NCI-H446 (cell line): ENCODE measurements around the gene ADARB1.
"Not testable (repeated sequence)": the region's sequence is repeated elsewhere in the genome, so short reads cannot be mapped to it uniquely, and the experiment has no call there.

ENCODE experiments used
- DNase-seq, 2 experiments: peaks; one replicate each; lab custom pipeline; 2025; lab: John Stamatoyannopoulos, UW

The ADARB1 gene

DNA sequence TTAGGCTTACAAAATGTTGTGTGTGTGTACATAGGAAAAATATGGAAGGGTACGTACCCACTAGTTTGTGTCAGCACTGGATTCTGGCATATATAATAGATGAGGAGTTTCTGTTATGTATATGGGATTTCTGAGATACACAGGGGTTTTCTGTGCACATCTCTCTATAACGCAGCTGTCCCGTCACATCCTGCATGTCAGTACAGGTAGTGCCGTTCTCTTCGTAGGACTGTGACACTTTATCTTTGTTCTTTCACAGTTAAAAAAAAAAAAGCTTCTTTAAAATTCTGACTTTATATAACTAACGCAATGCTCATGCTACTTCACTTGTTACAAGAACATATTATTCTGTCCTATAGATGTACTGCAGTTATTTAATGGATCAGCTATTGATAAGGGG, 42.9 kb downstream of the ADARB1 start:
- DNase-seq, result no peak

DNA sequence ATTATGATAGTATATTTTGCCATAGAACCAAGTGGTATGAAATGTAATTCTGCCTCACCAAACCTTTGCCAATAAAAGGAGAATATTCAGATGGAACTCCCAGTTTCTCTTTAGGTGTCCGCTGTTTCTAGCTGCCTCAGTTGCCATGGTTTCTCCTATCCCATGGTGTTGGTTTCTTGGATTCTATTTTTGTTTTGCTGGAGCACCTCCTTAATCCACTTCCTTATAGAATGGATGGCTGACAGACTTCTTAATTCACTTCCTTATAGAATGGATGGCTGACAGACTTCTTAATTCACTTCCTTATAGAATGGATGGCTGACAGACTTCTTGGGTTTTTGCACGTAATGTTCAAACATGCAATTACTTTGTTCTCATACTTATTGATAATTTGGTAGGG, 43.7 kb downstream of the ADARB1 start:
- no peak for DNase-seq

DNA sequence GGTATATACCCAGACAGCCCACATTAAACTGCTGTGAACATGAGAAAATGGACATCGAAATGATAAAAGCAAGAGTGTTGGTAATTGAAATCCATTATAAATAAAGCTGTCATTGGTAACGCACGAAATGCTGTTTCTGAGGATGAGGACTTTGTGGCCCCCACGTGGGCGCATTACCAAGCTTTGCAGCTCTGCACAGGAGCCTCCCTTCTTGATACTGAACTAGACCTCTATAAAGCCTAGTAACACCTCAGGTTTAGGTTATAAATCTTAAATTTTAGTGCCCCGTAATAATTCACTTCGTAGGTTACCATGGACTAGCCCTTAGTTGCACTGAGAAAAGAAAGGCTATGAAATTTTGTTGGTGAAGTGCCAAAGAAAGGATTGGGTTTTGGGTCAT, 45.4 kb downstream of the ADARB1 start:
- DNase-seq, result no peak

DNA sequence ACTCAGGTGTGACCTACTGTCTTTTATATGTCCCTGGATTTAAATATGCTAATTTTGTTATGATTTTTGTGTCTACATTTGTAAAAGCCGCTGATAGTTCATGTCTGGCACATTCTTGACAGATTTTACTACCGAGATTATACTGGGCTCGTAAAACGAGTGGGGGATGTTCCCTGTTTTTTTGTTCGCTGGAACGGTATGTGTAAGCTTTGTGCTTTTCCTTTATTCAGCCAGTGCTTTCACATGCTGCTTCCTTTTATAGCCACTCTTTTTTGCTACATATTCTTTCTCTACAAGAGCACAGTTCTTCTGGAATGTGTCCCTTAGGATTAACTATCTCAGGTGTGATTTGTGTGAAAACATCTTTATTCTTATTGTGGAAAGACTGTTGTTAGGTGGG, 46.6 kb downstream of the ADARB1 start:
- DNase-seq, result no peak

DNA sequence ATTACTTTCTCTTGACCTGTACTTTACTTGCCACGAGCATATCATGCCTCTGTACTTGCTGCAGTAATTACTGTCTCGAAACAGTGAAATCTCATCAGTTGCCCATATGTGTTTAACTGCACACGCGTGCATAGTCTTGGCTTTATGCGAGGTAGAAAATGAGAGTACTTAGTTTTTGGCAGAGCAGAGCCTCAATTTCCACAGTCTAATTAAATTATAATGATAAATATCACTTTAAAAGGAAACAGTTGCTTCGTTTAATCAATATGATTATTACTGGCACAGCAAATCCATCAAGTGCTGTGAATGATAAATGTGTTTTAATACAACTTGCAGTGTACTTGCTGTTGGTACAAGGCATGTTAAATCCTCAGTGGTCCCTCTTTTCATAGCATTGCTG, 47.6 kb downstream of the ADARB1 start:
- DNase-seq, result no peak

DNA sequence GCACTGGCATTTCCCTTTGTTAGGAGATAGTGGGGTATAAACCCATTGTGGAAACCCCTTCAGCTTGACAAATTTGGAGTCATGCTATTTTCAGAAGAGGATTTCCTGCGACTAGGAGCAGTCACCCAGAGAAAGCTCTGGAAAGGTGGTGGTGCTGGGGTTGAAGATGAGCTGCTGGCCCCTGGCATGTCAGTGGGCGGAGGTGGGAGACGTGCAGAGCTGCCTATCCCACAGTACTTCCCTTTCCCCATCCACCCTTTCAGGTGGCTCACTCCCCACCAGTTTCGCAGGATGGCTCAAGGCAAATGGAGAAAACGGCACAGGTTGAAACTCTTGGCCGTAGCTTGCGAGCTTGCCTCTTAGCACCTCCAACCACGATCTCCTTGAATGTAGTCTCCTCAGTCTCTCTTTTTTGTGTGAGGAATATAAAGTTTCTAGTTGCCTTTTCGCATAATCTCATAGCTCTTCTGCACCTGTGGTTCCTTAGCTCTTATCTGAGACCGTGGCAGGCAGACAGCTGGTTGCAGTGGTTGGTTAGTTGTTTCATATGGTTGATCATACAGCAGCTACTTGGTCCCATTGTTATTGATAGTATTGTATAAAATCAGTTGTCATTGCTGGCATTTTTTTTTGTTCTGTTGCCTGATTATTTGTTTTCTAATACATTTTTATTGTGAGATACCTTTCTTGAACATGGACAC, 48.2 kb downstream of the ADARB1 start:
- DNase-seq, result no peak

DNA sequence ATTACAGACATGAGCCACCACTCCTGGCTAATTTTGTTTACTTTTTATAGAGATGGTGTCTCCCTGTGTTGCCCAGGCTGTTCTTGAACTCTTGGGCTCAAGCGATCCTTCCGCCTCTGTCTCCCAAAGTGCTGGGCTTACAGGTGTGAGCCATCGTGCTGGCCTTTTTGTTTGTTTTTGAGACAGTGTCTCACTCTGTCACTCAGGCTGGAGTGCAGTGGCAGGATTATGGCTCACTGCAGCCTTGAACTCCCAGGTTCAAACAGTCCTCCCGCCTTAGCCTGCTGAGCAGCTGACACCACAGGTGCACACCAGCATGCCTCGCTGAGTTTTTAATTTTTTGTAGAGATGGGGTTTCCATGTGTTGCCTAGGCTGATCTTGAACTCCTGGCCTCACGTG, 49.1 kb downstream of the ADARB1 start:
- DNase-seq, result no peak

DNA sequence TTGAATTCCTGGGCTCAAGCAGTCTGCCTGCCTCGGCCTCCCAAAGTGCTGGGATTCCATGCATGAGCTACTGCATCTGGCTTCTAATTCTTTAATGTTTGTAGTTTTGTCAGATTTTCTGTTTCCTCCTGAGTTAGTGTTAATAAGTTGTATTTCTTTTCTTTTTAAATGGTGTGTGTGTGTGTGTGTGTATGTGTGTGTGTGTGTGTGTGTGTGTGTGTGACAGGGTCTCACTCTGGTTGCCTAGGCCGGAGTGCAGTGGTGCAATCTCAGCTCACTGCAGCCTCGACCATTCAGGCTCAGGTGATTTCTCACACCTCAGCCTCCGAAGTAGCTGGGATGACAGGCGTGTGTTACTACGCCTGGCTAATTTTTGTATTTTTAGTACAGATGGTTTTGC, 50.2 kb downstream of the ADARB1 start:
- DNase-seq, result no peak

DNA sequence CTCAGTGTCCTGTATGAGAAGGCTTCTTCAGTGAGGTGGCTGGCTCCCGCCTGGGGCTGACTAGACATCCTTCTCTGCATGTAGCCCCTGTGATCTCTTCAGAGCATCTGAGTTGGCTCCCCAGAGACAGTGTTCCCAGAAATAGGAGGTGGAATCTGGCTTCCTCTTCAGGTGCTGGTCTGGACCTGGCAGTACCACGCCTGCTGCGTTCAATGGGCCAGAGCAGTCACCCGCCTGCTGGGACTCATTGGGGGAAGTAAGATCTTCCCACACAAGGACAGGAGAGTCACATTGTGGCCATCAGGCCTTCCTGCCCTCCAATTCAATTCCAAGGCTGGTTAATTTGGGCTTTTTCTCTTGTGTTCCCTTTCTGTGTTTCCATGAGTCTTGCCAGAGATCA, 51.0 kb downstream of the ADARB1 start:
- DNase-seq, result no peak

DNA sequence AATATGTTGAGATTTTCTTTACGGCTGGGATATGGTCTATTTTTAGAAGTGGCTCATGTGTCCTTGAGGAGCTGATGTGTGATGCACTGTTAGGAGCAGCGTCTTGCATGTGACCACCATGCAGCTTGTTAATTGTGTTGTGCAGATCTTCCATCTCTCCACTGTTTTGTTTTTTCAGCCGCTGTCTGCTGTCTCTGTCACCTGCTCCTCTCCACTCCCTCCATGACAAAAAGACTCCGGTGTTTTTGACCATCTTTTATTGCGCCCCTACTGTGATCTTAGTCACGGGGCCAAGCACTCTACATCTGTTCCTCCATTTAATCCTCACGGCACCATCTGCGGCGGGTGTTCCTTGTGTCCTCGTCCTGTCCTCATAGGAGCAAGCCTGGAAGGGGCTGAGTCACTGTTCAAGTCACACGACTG, 51.8 kb downstream of the ADARB1 start:
- no peak for DNase-seq

DNA sequence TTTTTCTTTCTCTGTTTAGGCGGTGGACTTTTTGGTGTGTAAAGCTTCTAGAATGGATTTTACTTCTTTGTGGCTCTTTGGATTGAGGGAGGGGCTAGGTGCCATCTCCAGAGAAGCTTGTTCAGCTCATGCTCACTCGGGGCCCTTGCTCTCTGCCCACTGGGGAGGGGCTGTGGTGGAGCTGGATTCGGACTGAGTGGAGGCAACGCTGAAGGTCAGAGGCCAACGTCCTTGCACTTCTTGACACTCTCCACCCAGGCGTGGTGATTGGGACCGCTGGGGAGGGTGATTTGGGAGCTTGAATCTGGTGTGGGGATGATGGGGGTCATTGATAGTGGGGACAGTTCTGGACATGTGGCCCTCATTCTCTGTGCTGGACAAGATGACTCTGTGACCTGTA, 52.6 kb downstream of the ADARB1 start:
- no peak for DNase-seq

DNA sequence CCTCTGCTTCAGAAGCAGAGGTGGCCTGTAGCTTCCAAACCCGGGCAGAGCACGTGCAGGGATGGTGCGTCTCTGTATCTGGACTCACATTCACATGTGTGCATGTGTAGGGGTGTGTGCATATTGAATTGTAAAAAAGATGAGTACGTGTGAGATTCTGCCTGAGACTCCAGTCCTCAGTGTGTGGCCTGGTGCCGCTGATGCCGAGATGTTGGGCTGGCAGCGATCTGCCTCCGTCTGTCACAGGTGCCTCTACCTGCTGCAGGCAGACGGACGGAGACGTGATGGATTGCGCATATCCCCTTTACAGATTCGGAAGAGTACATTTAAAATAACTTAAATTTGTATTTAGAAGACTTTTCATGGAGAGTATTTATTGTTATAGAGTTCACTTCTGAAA, 53.6 kb downstream of the ADARB1 start:
- no peak for DNase-seq

DNA sequence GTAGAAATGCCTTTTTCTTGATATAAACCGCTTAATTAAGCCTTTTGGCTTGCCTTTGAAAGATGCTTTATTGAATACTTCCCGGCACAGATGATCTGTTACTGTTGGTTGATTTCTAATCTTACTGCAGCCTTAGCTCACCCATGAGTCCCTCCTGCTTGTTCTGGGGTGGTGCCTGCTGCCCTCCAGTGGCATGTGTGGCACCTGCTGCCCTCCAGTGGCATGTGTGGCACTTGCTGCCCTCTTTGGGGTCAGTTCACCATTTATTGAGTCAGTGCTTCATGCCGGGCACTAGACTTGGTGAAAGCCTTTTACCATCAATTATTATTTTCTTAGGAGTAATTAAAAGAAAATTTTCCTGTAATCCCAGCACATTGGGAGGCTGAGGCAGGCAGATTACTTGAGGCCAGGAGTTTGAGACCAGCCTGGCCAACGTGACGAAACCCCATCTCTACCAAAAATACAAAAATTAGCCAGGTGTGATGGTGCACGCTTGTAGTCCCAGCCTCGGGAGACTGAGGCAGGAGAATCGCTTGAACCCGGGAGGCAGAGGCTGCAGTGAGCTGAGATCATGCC, 54.3 kb downstream of the ADARB1 start:
- DNase-seq, result peak; percentile 42 to 57

DNA sequence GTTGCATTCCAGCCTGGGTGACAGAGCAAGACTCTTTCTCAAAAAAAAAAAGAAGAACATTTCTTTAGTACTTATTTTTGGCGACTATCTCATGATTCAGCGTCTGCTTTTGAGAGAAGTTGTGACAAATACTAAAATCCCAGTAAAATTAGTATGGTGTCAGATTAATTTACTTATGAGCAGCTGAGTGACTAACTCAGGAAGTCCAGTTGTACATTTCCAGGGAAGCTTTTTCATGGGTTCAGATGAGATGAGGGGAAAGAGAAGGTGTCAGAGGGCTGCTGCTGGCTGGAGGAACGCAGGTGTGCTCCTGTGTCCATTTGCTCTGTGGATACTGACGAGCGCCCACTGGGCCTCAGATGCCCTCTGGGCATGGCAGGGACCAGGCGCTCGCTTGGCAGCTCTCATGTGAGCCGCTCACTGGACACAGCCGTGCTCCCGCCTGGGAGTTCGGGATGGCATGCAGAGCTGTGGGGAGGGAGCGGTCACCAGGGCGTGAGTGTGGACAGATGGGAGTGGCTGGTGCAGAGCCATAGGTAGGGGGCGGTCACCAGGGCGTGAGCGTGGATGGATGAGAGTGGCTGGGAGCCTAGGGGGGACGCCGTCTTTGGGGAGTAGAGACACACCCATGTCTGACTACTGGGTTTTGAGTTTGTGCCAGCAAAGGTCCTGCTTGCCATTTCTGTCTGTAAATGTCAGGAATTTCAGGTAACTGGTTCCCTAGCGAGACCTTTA, 55.0 kb downstream of the ADARB1 start:
- DNase-seq, result no peak

DNA sequence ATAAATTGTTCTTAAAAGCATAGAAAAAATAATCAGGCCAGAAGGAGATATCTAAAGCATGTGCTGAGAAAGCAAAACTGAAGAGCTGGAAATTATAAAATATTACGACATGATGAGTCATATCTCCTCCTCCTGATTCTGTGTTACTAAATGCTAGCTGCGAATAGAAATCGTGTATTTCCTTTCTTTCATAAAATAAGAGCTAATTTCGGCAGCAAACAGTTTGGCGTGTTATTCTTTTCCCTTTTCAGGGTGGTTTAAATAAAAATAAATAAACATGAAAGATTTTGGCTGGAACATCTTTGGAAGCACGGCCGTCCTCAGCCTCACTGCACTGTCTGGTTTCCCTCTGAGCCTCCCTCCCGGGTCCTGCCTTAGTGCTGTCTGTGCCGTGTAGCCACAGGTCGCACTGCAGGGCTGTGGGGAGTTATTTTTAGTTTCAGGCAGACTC, 56.0 kb downstream of the ADARB1 start:
- DNase-seq, result no peak

DNA sequence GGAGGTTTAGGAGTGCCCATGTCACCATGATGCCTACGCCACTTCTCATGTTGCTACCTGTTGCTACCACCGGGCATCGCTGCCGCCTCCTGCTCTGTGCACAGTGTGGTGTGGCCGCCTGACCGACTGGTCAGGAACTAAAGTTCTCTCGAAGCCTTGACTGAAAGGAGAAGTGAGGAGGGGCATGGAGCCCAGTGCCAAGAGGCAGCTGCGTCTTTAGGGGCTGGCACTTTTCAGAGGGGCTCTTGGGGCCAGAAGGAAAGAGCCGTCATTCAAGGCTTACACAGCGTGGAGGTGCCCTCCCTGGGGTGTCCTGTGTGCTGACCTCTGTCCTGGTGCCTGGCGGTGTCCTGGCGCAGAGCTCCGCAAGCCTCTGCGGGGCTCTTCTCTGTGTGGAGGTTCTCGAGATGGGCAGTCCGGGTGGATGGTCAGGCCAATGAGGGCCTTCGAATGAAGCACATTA, 57.2 kb downstream of the ADARB1 start:
- DNase-seq, result no peak

DNA sequence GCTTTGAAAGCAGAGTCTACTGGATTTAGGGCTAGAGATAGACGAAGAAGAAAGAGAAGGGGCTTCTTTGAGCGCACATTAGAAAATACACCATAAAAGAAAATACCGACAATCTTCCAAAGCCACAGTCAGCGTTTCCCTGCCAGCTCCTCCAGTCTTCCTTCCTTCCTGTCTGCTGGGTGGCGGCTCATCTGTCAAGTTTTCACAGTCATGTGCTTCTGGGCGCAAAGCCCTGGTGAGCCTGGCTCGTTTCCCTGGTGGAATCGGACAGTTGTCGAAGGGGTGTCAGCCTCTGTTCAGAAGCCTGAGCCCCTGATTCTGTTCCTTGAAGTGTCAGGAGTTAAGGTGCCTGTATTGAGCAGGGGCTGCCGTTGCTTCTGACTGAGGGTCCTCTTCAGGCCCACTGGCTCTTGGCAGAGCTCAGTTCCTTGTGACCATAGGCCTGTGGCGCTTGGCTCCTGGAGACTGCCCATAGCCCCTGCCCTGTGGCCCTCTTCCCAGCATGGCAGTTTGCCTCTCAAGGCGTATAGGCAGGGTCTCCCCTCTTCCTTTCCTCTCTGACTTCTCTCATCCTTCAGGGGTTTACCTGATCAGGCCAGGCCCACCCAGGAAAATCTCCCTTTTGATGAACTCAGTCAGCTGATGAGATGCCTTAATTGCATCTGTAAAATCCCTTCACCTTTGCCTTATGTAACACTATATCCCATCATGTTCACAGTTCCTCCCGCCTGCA, 58.6 kb downstream of the ADARB1 start:
- DNase-seq, result no peak

DNA sequence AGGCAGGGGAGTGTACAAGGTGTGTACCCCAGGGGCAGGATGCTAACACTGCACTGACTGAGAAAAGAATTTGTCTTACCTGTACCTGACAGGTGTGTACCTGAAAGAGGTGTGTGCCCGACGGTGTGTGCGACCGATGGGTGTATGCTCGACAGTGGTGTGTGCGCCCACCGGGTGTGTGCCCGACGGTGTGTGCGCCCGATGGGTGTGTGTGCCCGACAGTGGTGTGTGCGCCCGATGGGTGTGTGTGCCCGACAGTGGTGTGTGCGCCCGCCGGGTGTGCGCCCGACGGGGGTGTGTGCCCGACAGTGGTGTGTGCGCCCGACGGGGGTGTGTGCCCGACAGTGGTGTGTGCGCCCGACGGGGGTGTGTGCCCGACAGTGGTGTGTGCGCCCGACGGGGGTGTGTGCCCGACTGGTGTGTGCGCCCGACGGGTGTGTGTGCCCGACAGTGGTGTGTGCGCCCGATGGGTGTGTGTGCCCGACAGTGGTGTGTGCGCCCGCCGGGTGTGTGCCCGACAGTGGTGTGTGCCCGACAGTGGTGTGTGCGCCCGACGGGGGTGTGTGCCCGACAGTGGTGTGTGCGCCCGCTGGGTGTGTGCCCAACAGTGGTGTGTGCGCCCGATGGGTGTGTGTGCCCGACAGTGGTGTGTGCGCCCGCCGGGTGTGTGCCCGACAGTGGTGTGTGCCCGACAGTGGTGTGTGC, 59.3 kb downstream of the ADARB1 start:
- DNase-seq, result not testable (repeated sequence)

DNA sequence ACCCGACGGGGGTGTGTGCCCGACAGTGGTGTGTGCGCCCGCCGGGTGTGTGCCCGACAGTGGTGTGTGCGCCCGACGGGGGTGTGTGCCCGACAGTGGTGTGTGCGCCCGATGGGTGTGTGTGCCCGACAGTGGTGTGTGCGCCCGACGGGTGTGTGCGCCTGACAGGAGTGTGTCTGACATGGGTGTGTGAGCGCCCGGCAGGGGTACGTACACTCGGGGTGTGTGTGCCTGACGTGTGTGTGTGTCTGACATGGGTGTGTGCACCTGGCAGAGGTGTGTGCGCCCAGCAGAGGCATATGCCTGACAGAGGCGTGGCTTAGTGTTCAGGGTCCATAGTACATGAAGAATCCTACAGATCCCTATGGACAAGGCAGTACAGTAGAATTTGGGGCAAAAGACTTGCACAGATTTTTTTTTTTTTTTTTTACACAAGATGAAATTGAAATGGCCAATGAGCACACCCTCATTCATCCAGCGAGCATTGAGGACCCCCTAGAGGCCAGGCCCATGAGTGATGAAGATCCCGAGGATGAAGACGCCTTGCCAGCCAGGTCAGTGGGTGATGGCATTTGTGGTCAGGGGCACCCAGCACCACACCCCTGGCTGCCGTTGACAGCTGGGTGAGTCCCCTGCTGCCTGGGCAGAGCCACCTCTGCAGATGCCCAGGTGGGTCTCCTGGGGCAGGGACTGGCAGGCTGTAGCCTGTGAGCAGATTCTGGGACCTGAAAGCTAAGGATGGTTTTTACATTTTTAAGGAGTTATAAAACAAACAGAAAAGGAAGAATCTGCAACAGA, 60.1 kb downstream of the ADARB1 start:
- no peak for DNase-seq

DNA sequence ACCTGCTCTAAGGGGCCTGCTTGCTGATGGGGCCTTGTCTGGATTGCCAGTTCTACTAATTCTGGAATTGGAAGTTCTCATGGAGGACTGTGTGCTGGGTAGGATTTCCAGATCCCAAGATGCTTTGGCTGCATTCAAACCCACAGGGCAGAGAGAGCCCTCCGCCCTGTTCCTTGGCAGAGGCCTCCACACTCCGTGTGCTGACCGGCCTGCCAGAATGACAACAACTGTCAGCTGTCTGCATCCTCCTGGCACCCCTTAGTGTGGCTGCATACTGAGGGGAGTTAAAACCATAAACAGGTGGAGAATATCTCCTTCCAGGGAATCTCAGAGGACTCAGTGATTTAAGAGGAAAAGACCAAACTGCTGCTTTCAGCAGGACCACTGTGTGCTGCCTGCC, 60.7 kb downstream of the ADARB1 start:
- DNase-seq, result no peak

DNA sequence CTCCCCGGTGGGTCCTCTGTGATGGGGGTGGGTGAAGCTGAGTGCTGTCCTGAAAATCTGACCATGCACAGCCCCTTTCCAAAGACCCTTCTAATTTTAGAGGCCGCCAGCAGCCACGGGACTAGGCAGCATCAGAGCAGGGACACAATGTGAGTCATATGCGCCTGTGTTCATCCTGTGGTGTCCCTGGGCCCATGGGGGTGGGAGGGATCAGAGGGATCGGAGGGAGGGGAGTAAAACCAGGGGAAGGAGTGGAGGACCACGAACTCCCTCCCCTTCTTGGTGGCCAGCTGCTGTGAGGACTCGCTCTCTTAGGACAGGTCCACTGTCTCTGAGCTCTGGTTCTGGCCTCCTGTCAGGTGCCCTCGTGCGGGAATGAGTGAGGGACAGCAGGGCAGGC, 61.5 kb downstream of the ADARB1 start:
- no peak for DNase-seq
